Measurements from ENCODE around the gene DOLK.

The DOLK gene

DNA sequence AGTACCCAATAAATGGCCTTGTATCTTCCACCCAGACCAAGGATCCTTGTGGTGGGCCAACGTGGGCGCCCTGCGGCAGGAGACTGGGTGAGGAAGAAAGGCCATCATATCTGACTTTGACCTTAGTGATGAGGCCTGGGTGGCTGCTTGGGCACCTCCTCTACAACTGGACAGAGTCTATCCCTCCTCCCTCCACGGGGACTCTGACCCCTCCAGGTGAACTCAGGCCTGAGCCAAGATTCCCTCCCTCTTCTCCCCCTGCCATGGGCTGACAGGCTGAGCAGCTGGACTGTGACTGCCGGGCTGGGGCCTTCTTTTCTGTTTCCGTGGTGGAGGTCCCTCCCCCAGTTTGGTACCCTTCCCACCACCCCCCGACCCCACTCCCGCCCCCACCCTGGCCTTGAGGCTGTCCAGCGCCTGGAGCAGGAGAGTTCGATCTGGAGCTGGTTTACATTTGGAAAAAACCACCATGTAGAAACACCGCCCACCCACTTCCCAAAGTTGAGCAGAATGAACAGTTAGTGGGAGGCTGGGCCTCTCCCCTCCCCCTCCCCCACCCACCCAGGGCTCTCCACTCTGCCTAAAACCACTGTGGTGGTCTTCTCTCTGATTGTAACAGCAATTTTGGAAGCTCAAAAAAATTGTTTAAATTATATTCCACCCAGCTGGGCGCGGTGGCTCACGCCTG lies 27.9 kb downstream of the DOLK start:
- DNase-seq (ENCODE audit: low read depth), result no peak
- TF ChIP-seq CTCF (IDR thresholded peaks at IDR 0.05; ENCODE audit: insufficient read depth, low read depth, low read length, missing control alignments), result no peak

DNA sequence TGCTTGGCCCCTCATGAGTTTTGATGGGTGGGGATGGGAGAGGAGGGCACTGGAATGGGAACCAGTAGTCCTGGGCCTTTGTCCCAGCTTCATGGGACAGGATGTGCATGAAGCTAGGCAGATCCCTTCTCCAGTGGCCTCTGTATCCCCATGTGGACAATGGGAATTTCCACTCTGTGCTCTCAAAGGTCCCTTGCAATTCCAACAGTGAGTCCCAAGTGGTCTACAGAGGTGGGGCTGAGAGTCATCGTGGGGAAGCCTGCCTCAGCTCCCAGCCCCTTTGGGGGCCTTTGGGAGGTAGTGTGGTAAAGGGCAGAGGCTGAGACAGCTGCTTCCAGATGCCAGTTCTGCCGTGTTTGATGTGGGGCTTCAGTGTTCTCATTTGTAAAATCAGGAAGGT lies 28.5 kb downstream of the DOLK start:
- no peak for DNase-seq (ENCODE audit: low read depth)

More for the DNA sequence above, 27.9 kb downstream of the DOLK start:
- H3K4me3 ChIP-seq (ENCODE audit: low read depth, low read length), result no peak overlapping the region

GRCh38 chr9:128917151-128917849 lies 30.1 kb downstream of the DOLK start:
- DNase-seq (ENCODE audit: low read depth), result no peak
- no peak overlapping the region for H3K4me3 ChIP-seq (ENCODE audit: low read depth, low read length)

More for the DNA sequence above, 28.5 kb downstream of the DOLK start:
- TF ChIP-seq CTCF (IDR thresholded peaks at IDR 0.05; ENCODE audit: insufficient read depth, low read depth, low read length, missing control alignments), result no peak
- no peak overlapping the region for H3K4me3 ChIP-seq (ENCODE audit: low read depth, low read length)

DNA sequence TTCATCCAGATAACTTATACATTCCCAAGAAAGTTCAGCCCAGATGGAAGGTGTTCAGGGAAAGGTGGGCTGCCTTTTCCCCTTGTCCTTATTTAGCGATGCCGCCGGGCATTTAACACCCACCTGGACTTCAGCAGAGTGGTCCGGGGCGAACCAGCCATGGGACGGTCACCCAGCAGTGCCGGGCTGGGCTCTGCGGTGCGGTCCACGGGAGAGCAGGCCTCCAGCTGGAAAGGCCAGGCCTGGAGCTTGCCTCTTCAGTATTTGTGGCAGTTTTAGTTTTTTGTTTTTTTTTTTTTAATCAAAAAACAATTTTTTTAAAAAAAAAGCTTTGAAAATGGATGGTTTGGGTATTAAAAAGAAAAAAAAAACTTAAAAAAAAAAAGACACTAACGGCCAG lies 30.7 kb downstream of the DOLK start:
- no peak for DNase-seq (ENCODE audit: low read depth)
- no peak for TF ChIP-seq CTCF (IDR thresholded peaks at IDR 0.05; ENCODE audit: insufficient read depth, low read depth, low read length, missing control alignments)
- H3K4me3 ChIP-seq (ENCODE audit: low read depth, low read length), result no peak overlapping the region

More at GRCh38 chr9:128917151-128917849, 30.1 kb downstream of the DOLK start:
- no peak for TF ChIP-seq CTCF (IDR thresholded peaks at IDR 0.05; ENCODE audit: insufficient read depth, low read depth, low read length, missing control alignments)

GRCh38 chr9:128916204-128916603 lies 31.2 kb downstream of the DOLK start:
- no peak overlapping the region for H3K4me3 ChIP-seq (ENCODE audit: low read depth, low read length)
- no peak for DNase-seq (ENCODE audit: low read depth)
- TF ChIP-seq CTCF (IDR thresholded peaks at IDR 0.05; ENCODE audit: insufficient read depth, low read depth, low read length, missing control alignments), result no peak

GRCh38 chr9:128913995-128914772 lies 33.2 kb downstream of the DOLK start:
- no peak overlapping the region for H3K4me3 ChIP-seq (ENCODE audit: low read depth, low read length)
- DNase-seq (ENCODE audit: low read depth), result no peak
- TF ChIP-seq CTCF (IDR thresholded peaks at IDR 0.05; ENCODE audit: insufficient read depth, low read depth, low read length, missing control alignments), result no peak

Data from GM12865 (cell line).